Prostate gland (tissue), 2 donors: ENCODE results near the gene C17orf67.

Experiments used
- CTCF ChIP-seq, 4 experiments: fragments of 200-600 bp in 2 of 4; fragments of 450-650 bp in 2 of 4; sonication (generic) in 2 of 4; IDR thresholded peaks; 1 replicate in 3 of 4; 2 replicates in 1 of 4; pipeline ENCODE4 v1.5.1; 2016 to 2019; ENCODE audit warnings: antibody characterized with exemption in 4 of 4, mild to moderate bottlenecking in 2 of 4, moderate library complexity in 2 of 4
- POLR2A ChIP-seq: fragments of 450-650 bp; IDR thresholded peaks from one replicate; pipeline ENCODE4 v1.6.1; 2016; ENCODE audit warnings: antibody characterized with exemption, mild to moderate bottlenecking

- no peak for TF ChIP-seq CTCF (IDR thresholded peaks at IDR 0.05)
- TF ChIP-seq POLR2A: no peak
Observed at GRCh38 chr17:56806949-56807348, 26.8 kb downstream of the C17orf67 start.
